GM18867 (cell line): ENCODE data around the gene DAB2IP.

Experiments used
- ATAC-seq: cut with Tn5 transposase; IDR thresholded peaks from one replicate; pipeline ENCODE4 v1.9.1; 2021; ENCODE audit warnings: mild to moderate bottlenecking, moderate library complexity; ENCODE audit not compliant: unreplicated experiment

DAB2IP gene

DNA sequence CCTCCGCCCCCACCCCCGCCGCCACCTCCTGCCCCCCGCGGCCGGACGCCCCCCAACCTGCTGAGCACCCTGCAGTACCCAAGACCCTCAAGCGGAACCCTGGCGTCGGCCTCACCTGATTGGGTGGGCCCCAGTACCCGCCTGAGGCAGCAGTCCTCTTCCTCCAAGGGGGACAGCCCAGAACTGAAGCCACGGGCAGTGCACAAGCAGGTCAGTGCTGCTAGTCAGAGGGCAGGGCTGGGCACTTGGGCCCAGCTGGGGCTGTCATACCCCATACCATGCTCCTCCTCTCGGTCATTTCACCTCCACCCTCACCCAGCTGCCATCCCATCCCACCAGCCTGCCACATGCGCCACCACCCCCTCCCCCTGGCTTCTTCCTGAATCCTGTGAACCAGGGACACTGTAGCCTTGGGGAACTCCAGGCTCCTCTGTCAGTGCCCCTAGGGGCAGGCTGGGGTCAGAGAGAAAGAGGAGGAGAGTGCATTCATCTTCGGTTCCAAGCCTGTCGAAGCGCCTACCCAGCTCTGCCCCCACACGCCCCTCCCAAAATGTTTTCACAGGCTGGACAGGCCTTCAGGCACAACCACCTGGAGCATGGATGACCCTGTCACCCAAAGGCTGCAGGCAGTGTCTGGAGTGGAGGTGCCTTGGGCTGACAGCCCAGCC, 122.0 kb downstream of the DAB2IP start:
- no peak for ATAC-seq

DNA sequence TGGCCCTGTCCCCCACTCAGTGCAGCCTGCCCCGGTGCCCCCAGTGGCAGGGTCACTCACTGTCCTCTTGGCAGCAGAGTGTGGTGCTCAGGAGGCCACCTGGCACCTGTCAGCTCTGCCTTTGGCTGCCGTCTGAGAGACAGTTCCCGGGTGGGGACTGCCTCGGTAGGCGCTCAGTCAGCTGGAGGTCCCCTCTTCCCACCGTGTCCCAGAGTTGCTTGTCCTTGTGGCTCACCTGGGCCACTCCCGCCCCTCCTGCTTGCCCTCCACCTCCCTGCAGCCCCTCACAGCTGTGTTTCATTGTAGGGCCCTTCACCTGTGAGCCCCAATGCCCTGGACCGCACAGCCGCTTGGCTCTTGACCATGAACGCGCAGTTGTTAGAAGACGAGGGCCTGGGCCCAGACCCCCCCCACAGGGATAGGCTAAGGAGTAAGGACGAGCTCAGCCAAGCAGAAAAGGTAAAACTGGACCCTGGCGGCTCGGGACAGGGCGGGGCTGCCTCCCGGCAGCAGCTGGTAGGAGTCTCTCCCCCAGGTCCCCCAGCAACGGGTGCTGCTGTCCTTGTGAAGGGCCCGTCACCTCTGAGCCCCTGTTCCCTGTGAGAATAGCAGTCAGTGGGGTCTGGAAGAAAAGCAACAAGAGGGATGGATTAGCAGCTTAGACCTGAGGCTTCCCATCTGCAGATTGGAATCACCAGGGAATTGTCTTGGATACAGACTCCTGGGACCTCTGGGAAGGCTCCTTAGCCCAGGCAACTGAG, 122.7 kb downstream of the DAB2IP start:
- no peak for ATAC-seq

DNA sequence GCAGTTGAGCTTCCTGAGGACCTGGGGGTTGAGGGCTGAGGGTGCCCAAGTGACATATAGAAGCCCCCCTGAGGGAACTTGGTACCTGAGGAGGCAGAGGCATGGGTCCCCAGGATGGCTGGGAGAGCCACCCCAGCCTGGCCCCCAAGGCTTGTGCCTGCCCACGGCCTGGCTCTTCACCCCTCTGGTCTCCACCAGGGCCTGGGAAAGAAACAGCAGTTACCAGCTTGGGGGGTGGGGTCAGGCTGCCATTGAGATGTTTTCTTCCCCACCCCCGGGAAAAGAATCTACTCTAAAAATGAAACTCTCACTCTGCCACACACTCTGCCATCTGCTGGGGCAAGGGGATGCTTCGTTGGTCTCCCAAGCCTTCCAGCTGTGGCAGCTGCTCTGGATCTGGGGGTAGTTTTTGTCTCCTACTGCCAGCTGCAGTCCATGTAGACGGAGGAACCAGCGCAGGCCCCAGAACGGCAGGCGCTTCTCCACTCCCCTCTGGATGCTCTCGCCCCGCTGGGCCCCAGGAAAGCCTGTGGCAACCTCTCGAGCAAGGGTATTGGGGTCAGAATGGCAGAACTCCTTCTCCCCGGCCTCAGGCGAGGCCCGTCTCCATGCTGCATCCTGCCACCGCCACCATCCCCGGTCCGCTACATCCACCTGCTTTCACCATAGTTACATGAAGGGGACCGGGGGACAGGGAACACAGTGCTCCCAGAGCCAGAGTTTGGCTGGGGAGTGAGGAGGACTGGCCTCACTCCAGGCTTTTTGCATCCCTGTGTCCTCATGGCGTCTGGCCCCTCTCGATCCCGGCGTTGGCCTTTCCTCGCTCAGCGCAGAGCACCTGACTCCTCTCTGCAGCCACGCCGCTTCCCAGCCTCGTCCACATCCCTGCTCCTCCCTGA, 123.5 kb downstream of the DAB2IP start:
- no peak for ATAC-seq

DNA sequence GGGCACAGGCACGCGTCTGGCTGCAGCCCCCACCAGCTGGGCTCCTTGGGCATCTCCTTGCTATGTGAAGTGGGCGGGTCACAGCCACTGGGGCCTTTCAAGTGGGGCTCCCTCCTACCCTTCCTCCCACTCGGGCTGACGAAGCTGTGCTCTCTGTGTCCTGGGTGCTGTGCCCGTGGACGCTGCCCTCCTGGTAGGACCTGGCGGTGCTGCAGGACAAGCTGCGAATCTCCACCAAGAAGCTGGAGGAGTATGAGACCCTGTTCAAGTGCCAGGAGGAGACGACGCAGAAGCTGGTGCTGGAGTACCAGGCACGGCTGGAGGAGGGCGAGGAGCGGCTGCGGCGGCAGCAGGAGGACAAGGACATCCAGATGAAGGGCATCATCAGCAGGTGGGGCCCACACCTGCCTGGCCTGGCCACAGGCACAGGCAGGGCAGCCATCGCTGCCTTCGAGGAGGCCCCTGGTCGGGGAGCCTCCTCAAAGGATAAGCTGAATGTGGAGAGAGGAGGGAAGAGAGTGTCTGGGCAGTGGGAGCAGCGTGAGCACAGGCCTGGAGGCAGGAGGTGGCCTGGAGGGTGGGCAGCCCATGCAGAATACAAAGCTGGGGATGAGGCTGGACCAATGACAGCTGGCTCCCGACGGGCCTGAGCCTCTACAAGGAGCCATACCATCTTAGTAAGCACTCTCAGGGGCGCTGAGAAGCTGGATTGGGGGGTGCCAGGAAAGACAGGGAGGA, 124.7 kb downstream of the DAB2IP start:
- ATAC-seq = no peak

DNA sequence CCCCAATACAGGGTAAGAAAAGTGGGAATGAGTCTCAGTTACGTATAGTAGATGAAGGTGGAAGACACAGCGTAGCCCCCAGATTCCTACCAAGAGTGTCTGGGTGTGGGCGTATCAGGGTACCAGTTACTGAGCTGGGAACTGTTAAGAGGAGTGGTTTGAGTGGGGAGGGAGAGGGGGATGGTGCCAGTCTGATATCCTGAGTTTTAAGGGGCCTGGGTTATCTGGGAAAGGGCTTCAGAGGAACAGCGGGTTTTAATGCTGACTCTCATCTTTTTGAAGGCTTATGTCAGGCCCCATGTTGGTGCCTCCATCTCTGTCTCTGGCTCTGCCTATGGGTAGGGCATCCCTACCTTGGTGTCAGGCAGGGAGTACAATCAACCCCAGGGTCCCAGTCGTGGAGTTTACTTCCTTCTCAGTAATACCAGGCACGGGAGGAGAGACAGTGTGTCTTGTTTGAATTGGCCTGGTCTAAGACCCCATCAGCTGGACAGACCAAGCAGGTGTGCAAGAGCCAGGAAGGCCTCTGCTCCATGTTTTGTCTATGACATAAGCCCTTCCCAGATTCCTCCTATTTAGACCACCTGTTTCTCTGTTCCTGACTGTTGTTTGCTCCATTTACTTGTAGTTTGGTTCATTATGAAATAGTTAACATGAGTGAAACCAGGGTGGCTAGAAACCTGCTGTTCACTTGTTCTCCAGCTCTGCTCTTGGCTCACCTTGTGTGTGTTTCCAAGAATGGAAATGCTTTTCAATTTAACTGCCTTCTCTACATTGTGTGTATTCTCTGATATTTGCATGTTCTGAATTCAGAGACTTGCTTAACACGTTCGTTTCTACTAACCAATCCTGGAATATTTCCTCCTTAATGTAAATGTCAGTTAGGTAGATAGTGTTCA, 125.6 kb downstream of the DAB2IP start:
- no peak for ATAC-seq

DNA sequence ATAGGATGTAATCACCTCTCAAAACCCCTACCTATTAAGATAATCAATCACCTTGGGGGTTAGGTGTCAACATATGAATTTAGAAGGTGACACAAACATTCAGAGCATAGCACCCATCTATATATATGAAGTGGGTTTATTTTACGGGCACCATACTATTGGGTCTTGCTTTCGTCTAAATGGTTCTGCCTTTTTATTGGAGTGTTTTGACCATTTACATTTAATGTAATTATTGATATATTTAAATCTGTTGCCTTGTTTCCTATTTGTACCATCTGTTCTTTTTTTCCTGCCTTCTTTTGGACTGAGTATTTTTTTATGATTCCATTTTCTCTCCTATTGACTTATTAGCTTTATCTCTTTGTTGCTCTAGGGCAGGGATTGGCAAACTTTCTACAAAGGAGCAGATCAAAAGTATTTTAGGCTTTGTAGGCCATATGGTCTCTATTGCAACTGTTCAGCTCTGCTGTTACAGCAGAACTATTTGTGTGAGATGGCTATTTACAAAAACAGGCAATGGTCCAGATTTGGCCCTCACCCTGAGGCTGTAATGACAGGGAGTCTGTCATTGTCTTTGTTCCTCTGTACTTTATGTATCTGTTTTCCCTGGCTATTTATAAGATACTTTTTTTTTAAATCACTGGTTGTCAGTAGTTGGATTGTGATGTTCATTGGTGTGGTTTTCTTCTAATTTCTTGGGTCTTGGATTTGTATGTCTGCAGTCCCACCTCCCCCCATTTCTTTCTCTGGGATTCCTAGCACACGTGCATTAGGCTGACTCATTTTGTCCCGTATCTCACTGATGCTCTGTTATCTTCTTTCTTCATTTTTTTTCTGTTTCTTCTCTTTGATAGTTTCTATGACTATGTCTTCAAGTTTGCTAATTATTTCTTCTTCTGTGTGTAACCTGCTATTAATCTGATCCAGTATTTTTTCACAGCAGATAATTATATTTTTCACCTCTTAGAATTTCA, 127.1 kb downstream of the DAB2IP start:
- no peak for ATAC-seq

DNA sequence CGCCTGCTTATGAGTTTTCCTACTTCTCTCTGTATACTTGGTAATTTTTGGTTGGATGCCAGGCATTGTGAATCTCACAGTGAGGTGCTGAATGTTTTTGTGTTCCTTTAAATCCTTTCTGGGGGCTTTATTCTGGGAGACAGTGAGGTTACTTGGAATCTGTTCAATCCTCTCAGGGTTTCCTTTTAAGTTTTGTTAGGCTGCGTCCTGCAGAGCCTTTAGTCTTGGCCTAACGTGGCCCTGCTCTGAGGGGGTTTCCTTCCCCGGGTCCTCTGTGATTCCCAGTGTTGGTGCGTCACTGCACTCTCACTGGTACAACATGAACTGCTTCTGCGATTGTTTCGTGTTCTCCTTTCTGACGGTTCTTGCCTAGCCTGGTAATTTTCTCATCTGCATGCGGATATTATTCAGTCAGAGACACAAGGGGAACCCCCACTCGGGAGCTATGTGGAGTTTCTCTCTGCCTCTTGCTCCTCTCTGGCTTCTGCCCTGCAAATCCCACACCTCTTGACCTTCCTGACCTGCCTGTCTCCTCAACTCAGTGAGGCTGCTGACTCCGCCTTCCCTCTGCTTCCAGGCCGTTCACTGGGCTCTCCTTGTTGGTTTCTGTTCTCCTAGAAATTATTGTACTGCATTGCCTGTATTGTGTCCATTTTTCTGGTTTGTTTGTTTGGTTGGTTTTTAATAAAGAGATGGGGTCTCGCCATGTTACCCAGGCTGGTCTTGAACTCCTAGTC, 128.1 kb downstream of the DAB2IP start:
- ATAC-seq = no peak

DNA sequence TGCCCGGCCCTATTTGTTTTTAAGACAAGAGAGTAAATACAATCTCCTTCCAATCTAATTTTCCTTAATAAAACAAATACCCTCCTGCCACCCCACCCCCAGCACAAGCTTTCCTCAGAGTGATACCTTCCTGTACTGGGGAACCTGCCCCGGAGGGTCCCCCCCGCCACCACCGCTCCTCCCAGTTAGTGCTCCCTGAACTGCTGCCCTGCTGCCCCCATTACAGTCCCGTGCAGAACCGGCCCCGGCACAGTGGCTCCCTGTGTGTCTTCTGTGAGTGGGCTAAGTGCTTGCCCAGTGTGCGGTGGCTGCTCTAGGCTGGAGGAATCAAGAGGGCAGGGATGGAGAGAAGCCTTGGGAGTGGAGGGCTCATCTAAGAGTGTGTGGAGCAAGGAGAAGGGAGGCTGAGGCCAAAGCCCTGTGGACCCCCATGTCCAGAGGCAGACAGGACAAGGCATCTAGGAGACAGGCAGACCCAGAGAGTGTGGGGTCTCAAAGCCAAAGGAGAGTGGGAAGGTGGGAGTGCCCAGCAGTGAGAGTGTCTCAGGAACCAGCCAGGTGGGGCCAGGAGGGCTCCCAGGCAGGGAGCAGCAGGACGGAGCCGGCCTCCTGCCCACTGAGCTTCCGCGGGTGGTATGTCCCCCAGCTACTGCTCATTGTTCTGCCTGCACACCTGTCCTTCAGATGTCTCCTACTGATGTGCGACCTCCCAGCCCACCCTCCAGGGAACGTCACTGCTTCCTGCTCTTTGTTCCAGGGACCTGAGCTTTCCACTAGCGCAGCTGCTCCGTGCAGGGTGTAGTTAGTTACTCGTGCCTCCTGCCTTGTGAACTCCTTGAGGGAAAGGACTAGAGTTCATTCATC, 129.0 kb downstream of the DAB2IP start:
- ATAC-seq = no peak

DNA sequence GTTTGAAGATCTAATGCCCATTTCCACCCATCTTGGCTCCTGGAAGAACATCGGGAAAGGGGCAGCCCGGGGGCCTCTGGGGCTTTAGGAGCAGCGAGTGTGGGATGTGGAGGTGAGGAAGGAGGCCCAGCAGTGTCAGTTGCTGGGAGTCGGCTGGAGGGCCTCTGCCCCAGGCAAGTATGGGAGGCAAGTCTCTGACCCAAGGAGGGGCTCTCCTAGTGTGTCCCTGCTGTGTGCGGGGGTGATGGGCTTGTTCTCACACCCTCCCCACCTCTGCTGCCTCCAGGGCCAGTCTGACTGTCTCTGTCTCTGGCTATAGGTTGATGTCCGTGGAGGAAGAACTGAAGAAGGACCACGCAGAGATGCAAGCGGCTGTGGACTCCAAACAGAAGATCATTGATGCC, 129.7 kb downstream of the DAB2IP start:
- no peak for ATAC-seq

DNA sequence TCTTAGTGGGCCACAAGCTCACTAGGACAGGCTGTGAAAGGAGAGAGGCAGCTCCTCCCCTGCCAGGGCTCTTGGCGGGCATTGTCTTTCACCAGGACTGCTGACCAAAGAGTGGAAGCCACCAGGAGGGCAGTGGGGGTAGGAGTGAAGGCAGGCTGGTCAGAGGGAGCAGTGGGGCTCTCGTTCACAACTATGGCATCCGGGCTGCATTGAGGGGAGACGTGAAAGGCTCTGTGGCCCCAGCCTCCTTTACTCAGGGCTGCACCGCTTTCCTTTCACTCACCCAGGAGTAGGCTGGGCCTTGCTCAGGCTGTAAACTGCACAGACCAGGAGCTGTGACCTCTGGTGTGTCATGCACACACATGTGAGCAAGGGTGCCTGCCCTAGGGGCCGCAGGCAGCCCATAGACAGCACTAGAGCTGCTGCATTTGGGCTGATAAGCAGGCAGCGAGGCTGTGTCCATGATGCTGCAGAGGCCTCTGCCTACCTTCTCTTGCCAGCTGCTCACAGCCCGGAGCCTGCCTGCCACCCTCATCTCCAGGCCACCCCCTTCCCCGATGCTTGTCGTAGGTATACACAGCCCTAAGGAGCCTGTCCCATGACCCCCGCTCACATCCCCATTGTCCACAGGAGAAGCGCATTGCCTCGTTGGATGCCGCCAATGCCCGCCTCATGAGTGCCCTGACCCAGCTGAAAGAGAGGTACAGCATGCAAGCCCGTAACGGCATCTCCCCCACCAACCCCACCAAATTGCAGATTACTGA, 130.4 kb downstream of the DAB2IP start:
- ATAC-seq = no peak

DNA sequence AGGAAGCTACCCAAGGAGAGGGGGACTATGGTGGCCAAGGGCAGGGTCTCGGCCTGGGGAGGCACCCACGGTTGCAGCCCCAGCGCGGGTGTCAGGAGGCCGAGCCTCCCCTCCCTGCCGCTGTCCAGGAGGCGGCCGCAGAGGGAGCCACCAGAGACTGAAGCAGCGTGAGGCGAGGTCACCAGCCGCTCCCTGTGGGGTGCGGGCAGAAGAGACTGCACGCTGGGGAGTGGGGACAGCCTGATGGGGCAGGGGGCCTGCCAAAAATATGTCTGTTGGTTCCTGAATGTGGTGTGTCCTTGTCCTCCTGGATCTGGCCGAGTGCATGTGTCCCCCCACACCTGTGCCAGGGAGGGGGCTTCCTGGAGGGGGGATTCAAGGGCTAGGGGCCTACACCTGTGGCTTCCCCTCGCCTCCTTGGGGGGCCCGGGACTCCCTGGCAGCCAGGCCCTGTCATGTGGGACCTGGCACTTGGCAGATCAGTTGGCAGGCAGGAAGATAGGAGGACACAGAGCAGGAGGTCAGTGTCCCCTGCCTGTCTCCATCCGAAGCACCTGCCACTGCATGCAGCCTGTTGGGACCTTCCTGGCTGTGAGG, 131.2 kb downstream of the DAB2IP start:
- no peak for ATAC-seq

DNA sequence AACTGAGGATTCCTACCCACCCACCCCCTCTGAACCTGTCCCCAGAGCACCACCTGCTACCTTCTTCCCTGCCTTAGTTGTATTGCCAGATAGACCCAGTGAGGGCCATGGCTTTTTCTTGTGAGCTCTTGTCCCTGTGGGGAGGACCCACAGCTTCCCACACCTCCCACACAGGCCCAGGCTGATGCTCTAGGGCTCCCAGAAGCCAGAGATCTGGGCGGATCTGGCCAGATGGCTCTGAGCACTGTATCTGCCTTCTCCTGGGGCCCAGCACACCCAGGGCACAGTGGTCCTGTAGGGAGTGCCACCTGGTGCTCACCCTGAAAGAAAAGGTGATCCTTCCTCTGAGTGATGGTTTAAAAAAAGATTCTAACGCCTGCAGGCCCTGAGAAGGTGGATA, 131.7 kb downstream of the DAB2IP start:
- ATAC-seq = no peak

DNA sequence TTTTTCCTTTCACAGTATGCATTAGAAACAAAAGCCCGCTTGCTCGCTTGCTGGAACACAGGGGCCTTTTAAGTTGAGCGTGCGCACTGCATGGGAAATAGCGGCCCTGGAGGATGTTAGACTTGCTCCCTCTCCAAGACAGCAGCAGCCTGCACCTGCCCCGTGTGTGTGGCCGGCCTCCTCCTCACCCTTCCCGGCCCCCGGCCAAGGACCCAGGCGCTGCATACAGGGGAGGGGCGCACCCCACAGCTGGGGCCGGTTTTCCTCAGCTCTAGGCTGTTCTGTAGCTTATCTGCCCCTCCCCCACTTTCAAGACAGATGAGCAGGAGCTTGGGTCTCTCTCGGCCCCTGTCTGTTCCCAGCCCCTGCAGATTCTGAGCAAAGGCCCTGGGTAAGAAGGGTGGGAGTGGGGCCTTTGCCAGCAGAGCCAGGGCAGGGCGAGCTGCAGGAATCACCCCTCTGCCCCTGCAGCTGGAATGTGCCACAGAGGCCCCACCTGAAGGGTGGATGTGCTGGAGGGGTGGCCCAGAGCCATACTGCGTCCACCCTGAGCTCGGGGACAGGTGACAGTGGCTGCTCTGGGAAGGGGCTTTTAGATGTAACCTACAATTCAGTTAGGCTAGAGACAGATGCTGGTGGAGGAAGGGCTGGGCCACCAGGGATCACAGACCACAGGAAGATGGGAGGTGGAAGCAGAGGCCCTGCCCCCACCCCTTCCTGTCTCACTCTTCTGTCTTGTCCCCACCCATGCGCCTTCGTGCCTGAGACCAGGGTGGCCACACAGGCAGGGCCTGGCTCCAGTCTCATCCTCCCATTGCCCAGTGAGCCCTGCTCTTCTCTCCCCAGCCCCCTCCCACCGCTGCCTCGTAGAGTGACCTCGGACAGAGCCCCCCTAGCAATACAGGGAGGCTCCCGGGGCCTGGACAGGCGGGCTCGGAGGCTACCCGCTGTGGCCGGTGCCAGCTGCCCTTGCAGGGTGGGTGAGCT, 132.4 kb downstream of the DAB2IP start:
- no peak for ATAC-seq

DNA sequence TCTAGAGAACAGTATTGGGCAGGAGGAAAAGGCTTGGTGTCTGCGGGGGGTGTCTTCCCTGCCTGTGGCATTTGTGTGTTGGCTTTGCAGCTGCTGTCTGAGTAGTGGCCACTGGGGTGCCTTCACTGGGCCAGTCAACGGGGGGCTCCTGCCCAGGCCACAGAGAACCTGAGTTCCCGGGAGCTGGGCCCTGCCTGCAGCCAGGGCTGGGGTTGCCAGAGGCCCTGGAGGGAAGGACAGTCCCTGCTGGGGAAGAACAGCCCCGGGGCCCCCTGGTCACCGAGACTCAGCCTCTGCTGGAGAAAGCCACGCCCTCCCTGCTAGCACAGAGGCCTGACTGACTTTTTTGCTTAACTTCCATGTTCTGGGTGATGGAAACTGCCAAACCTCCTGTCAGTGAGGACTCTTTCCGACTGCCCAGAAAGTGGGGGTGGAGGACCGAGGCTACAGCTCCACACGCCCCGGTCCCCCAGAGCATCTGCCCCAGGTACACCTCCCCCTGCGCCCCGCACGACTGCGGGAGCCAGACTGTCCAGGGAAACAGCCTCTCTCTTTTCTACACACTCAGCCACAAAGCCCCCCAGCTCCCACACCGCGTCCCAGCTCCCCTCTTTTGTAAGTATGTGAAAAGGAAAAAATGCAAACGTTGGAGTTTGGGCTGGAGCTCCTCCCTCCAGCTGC, 133.4 kb downstream of the DAB2IP start:
- ATAC-seq = no peak
